Right cardiac atrium (tissue), 5 donors: ENCODE results near the gene NANOS1. TPM values are rescaled to one million over a fixed set of nuclear protein-coding genes. Genes with fewer than 3 reads are reported as not detected.

Experiments
- ATAC-seq, 2 donors: fragments of 200-7000 bp; cut with Tn5 transposase; one replicate each; pipeline versions ENCODE4 v1.8.0 to v1.9.1; 2020; ENCODE audit warnings: moderate library complexity in 2 of 2, mild to moderate bottlenecking in 1 of 2
- DNase-seq, 3 donors: peaks; one replicate each; pipeline ENCODE4 v3.0.0-alpha.2; 2020
- H3K27ac ChIP-seq: one replicate; pipeline ENCODE4 v1.5.1; 2013; ENCODE audit warnings: mild to moderate bottlenecking, low read length, control low read depth, moderate library complexity
- H3K27me3 ChIP-seq: one replicate; pipeline ENCODE4 v1.6.1; 2013; ENCODE audit not compliant: control insufficient read depth, insufficient read depth
- H3K4me1 ChIP-seq: one replicate; pipeline ENCODE4 v1.6.1; 2013; ENCODE audit warnings: low read length; ENCODE audit not compliant: control insufficient read depth, insufficient read depth
- H3K4me3 ChIP-seq: one replicate; pipeline ENCODE4 v1.5.1; 2013; ENCODE audit warnings: low read length, control low read depth
- H3K9me3 ChIP-seq: one replicate; pipeline ENCODE4 v1.6.1; 2013; ENCODE audit warnings: low read length; ENCODE audit not compliant: control insufficient read depth
- WGBS: extraction: QIAGEN DNeasy Blood & Tissue Kit; methylation state at CpG from one replicate; pipeline ENCODE4 v1.1.7; 2013; 5-methylcytosine and 5-hydroxymethylcytosine counted together
- intact Hi-C, 4 donors: fragments of 100-400 bp; cut with DNase I; formaldehyde crosslinking; loops; one replicate each; pipeline versions ENCODE4 v1.11.0 to v1.14.0; 2022 to 2023
- long read RNA-seq, 4 donors: library from polyadenylated mRNA; unstranded; transcript quantifications; one replicate each; pipeline ENCODE4 v2.0.0, GENCODE V29; 2020 to 2021
- polyA plus RNA-seq: library from polyadenylated mRNA; stranded (reverse); fragments of 200-250 nt; gene quantifications from one replicate; pipeline ENCODE4 v1.2.3, GENCODE V29; 2013
- total RNA-seq, 4 donors: library from RNA; stranded (reverse); fragmentation: NEBNext Ultra II Directional; extraction: Animal tissue kit (Norgen Biotek cat#: 25700); gene quantifications; one replicate each; pipeline ENCODE4 v1.2.1, GENCODE V29; 2021
- donor health status: healthy with polysubstance abuse.
- donor health status: DM: no; HTN: yes; CAD: no.
- donor health status: DM: no; HTN: no; CAD: no.
- donor health status: DM: no; HTN: yes; CAD: no; lungs with severe emphysema.
- donor health status: DM: yes; HTN: yes; CAD: no.

NANOS1 gene, protein sequence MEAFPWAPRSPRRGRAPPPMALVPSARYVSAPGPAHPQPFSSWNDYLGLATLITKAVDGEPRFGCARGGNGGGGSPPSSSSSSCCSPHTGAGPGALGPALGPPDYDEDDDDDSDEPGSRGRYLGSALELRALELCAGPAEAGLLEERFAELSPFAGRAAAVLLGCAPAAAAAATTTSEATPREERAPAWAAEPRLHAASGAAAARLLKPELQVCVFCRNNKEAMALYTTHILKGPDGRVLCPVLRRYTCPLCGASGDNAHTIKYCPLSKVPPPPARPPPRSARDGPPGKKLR
- total RNA-seq (1 to 10 TPM; 1.0 to 7.0 (median 2.4) TPM), polyA plus RNA-seq (4.3 TPM)
- long read RNA-seq, donor 1, full-length matches to known transcripts: 10 of 10 reads
- long read RNA-seq, donor 1, partial matches to known transcripts: 0 of 10 reads
- long read RNA-seq, donor 1, other reads (novel, unspliced or antisense): 0 of 10 reads
- long read RNA-seq, donor 2, full-length matches to known transcripts: 14 of 14 reads
- long read RNA-seq, donor 2, partial matches to known transcripts: 0 of 14 reads
- long read RNA-seq, donor 2, other reads (novel, unspliced or antisense): 0 of 14 reads
- long read RNA-seq, donor 3, full-length matches to known transcripts: 4 of 4 reads
- long read RNA-seq, donor 3, partial matches to known transcripts: 0 of 4 reads
- long read RNA-seq, donor 3, other reads (novel, unspliced or antisense): 0 of 4 reads
- long read RNA-seq, donor 4, full-length matches to known transcripts: 7 of 7 reads
- long read RNA-seq, donor 4, partial matches to known transcripts: 0 of 7 reads
- long read RNA-seq, donor 4, other reads (novel, unspliced or antisense): 0 of 7 reads

DNA sequence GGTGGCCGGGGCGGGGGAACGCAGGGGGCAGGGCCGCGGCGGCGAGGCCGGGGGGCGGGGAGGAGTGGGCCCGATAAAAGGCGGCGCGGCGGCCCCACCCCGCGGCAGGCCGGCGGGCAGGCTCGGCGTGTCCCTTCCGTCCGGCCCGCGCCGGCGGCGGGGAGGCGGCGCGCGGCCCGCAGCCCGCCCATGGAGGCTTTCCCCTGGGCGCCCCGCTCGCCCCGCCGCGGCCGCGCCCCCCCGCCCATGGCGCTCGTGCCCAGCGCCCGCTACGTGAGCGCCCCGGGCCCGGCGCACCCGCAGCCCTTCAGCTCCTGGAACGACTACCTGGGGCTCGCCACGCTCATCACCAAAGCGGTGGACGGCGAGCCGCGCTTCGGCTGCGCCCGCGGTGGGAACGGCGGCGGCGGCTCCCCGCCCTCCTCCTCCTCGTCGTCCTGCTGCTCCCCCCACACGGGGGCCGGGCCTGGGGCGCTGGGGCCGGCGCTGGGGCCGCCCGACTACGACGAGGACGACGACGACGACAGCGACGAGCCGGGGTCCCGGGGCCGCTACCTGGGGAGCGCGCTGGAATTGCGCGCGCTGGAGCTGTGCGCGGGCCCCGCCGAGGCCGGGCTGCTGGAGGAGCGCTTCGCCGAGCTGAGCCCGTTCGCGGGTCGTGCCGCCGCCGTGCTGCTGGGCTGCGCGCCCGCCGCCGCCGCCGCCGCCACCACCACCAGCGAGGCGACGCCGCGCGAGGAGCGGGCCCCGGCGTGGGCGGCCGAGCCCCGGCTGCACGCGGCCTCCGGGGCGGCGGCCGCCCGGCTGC lies at the start of gene NANOS1:
TSS of gene NANOS1 (plus strand) at position 102 of the 808 bp plus-strand sequence. CDS start at position 190, 88 bp downstream.
- WGBS: under 1% methylated on average over 135 of the region's 136 CpGs
- ATAC-seq (no peak), DNase-seq (peak in 1 of 3 donors; percentile 74)
- no peaks in the 10 kb centered on the region for H3K9me3 ChIP-seq
- peak within 1 kb of the TSS; percentile 85 for H3K4me3 ChIP-seq
- no peaks in the 10 kb centered on the region for H3K27me3 ChIP-seq
- H3K4me1 ChIP-seq: peaks cover 7% of the 10 kb centered on the region
- intact Hi-C loops: loop anchor here in 1 of 4 donors (5.0 kb wide), 2 partner anchors 47 to 63 kb away; no protein-coding TSS in a partner anchor
- peak within 1 kb of the TSS; percentile 66 for H3K27ac ChIP-seq

DNA sequence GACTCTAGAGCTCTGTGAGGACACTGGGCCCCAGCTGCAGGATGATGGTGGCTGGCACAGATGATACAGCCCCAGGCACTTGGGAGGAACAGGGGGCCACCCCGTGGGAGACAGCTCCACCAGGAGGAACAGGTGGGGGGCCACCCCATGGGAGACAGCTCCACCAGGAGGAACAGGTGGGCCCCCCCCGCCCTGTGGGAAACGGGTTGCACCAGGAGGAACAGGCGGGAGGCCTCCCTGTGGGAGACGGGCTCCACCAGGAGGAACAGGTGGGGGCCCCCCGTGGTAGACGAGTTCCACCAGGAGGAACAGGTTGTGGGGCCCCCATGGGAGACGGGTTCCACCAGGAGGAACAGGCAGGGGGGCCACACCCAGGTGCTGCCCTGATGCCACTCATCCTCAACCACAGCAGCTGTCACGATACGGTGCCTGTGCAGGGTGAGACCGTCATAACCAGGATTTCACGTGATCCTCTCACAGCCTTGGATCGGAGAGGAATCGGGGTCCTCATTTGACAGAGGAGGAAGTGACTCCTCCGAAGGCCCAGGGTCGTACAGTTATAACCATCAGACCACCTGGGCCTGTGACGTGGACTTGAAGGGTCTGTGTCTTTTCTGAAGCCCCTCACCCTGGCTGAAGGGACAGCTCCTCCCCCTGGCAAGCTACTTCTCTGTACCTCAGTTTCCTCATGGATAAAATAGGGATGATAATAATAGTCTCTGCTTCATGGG lies 49.2 kb upstream of the NANOS1 start:
- intact Hi-C loops: no loop called here
- no peak for ATAC-seq
- H3K4me3 ChIP-seq: no peak overlapping the region

GRCh38 chr10:118980870-118981269 lies 48.6 kb upstream of the NANOS1 start:
- 66% methylated on average over 6 of the region's 6 CpGs for WGBS
- Histone ChIP-seq H3K27ac (no peak overlapping the region), H3K27me3 (no peaks in the 10 kb centered on the region), H3K9me3 (no peaks in the 10 kb centered on the region), H3K4me1 (no peaks in the 10 kb centered on the region), H3K4me3 (no peak overlapping the region)
- DNase-seq (no peak), ATAC-seq (no peak)
- intact Hi-C loops: no loop called here

More for the DNA sequence above, 49.2 kb upstream of the NANOS1 start:
- Histone ChIP-seq H3K4me1 (no peaks in the 10 kb centered on the region), H3K9me3 (no peaks in the 10 kb centered on the region), H3K27ac (no peak overlapping the region), H3K27me3 (no peaks in the 10 kb centered on the region)
- WGBS: 85% methylated on average over 17 of the region's 17 CpGs
- DNase-seq: peak in 1 of 3 donors; percentile 58

DNA sequence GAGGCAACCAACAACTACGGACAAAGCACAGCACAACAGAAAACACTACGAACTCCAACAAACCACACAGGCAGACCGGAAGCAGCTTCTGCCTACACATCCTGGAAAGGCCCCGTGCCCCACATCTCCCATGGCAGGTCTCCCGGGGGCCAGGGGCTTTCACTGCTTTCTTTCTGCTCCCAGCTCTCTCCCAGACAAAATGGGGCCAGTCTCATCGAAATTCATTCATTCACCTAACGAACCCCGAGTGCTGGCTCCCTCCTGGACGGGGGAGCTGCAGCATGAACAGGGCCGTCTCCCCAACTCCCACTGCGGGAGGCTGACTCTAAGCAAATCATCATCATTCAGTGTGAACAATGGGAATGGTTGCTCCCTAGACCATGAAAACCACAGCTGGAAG lies 47.6 kb upstream of the NANOS1 start:
- H3K27ac ChIP-seq: no peak overlapping the region
- intact Hi-C loops: no loop called here
- 85% methylated on average over 11 of the region's 11 CpGs for WGBS
- DNase-seq (no peak), ATAC-seq (no peak)
- no peak overlapping the region for H3K4me3 ChIP-seq
- H3K4me1 ChIP-seq: no peaks in the 10 kb centered on the region
- no peaks in the 10 kb centered on the region for H3K27me3 ChIP-seq
- no peaks in the 10 kb centered on the region for H3K9me3 ChIP-seq

GRCh38 chr10:118982366-118982765 lies 47.1 kb upstream of the NANOS1 start:
- Histone ChIP-seq H3K27ac (no peak overlapping the region), H3K27me3 (no peaks in the 10 kb centered on the region), H3K4me1 (no peaks in the 10 kb centered on the region), H3K4me3 (no peak overlapping the region), H3K9me3 (no peaks in the 10 kb centered on the region)
- no peak for DNase-seq
- ATAC-seq: no peak
- intact Hi-C loops: no loop called here
- 93% methylated on average over 4 of the region's 4 CpGs for WGBS

GRCh38 chr10:118983263-118983662 lies 46.3 kb upstream of the NANOS1 start:
- no peaks in the 10 kb centered on the region for H3K9me3 ChIP-seq
- H3K4me1 ChIP-seq: no peaks in the 10 kb centered on the region
- H3K27ac ChIP-seq: no peak overlapping the region
- H3K4me3 ChIP-seq: no peak overlapping the region
- H3K27me3 ChIP-seq: no peaks in the 10 kb centered on the region
- DNase-seq (no peak), ATAC-seq (no peak)
- intact Hi-C loops: no loop called here
- 67% methylated on average over 1 of the region's 1 CpG for WGBS

- no peak for DNase-seq
- Histone ChIP-seq H3K27ac (no peak overlapping the region), H3K9me3 (no peaks in the 10 kb centered on the region), H3K4me3 (no peak overlapping the region), H3K27me3 (no peaks in the 10 kb centered on the region), H3K4me1 (no peaks in the 10 kb centered on the region)
- ATAC-seq: no peak
- intact Hi-C loops: no loop called here
- 84% methylated on average over 2 of the region's 2 CpGs for WGBS
These were observed 43.9 kb upstream of the NANOS1 start for GRCh38 chr10:118985576-118985975.

DNA sequence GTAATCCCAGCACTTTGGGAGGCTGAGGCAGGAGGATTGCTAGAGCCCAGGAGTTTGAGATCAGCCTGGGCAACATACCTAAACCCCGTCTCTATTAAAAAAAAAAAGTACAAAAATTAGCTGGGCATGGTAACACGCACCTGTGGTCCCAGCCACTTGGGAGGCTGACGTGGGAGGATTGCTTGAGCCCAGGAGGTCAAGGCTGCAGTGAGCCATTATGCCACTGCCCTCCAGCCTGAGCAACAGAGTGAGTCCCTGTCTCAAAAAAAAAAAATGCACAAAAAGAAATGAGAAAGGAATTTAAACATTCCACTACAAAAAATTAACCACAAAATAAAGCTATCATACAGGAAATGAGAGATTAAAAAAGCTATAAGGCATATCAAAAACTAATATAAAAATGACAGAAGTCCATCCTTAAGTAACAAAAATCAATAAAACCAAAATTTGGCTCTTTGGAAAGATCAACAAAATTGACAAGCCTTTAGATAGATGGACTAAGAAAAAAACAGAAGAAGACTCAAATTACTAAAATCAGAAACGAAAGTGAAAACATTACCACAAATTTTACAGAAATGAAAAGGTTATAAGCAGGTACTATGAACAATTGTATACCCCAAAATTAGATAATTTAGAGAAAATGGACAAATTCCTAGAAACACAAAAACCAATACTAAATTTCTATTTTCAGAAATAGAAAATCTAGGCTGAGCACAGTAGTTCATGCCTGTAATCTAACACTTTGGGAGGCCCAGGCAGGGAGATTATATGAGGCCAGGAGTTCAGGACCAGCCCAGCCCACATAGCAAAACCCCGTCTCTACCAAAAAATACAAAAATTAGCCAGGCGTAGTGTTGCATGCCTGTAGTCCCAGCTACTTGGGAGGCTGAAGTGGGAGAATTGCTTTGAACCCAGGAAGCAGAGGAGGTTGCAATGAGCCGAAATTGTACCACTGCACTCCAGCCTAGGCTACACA lies 42.4 kb upstream of the NANOS1 start:
- no peak overlapping the region for H3K27ac ChIP-seq
- WGBS: 75% methylated on average over 7 of the region's 7 CpGs
- H3K27me3 ChIP-seq: no peaks in the 10 kb centered on the region
- no peaks in the 10 kb centered on the region for H3K4me1 ChIP-seq
- ATAC-seq (no peak), DNase-seq (no peak)
- H3K9me3 ChIP-seq: no peaks in the 10 kb centered on the region
- intact Hi-C loops: no loop called here
- H3K4me3 ChIP-seq: no peak overlapping the region

DNA sequence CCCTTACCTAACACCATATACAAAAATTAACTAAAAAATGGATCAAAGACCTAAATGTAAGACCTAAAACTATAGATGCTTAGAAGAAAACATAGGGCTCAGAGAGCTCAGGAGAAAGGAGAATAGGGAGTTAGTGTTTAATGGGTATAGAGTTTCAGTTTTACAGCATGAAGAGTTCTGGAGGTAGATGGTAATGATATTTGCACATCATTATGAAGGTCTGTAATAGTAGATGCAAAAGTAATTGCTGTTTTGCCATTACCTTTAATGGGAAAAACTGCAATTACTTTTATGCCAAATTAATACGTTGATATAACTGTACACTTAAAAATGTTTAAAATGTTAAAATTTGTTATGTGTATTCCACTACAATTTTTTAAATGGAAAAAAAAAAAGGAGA lies 39.2 kb upstream of the NANOS1 start:
- Histone ChIP-seq H3K27ac (no peak overlapping the region), H3K27me3 (no peaks in the 10 kb centered on the region), H3K4me3 (no peak overlapping the region), H3K9me3 (no peaks in the 10 kb centered on the region), H3K4me1 (no peaks in the 10 kb centered on the region)
- DNase-seq (no peak), ATAC-seq (no peak)
- WGBS: 82% methylated on average over 1 of the region's 1 CpG
- intact Hi-C loops: no loop called here
